ENCODE results near the gene A2ML1.
"Not testable (repeated sequence)": the region's sequence is repeated elsewhere in the genome, so short reads cannot be mapped to it uniquely, and the experiment has no call there.

A2ML1 gene

GRCh38 chr12:8855891-8856290, 33.5 kb downstream of the A2ML1 start:
- DNase-seq (ENCODE audit: low spot score), result no peak

- not testable (repeated sequence) for DNase-seq (ENCODE audit: low spot score)
These were observed 37.0 kb downstream of the A2ML1 start for GRCh38 chr12:8859448-8859847.

- DNase-seq (ENCODE audit: low spot score), result peak; percentile 37
These were observed 37.9 kb downstream of the A2ML1 start for GRCh38 chr12:8860165-8860961.

- no peak for DNase-seq (ENCODE audit: low spot score)
These were observed 44.0 kb downstream of the A2ML1 start for GRCh38 chr12:8866429-8866828.

- DNase-seq (ENCODE audit: low spot score), result no peak
These were observed 44.6 kb downstream of the A2ML1 start for GRCh38 chr12:8867009-8867408.

GRCh38 chr12:8867786-8868185, 45.4 kb downstream of the A2ML1 start:
- no peak for DNase-seq (ENCODE audit: low spot score)

GRCh38 chr12:8870586-8870985, 48.2 kb downstream of the A2ML1 start:
- no peak for DNase-seq (ENCODE audit: low spot score)

GRCh38 chr12:8871068-8871467, 48.6 kb downstream of the A2ML1 start:
- DNase-seq (ENCODE audit: low spot score), result no peak

GRCh38 chr12:8876887-8877286, 54.5 kb downstream of the A2ML1 start:
- DNase-seq (ENCODE audit: low spot score), result no peak

GRCh38 chr12:8886502-8887284, 64.3 kb downstream of the A2ML1 start:
- no peak for DNase-seq (ENCODE audit: low spot score)

GRCh38 chr12:8887285-8887715, 64.9 kb downstream of the A2ML1 start:
- no peak for DNase-seq (ENCODE audit: low spot score)

GRCh38 chr12:8890313-8891085, 68.1 kb downstream of the A2ML1 start:
- DNase-seq (ENCODE audit: low spot score), result peak; percentile 67

GRCh38 chr12:8891976-8892375, 69.6 kb downstream of the A2ML1 start:
- DNase-seq (ENCODE audit: low spot score), result no peak

GRCh38 chr12:8894378-8894777, 72.0 kb downstream of the A2ML1 start:
- DNase-seq (ENCODE audit: low spot score), result no peak

GRCh38 chr12:8894986-8895385, 72.6 kb downstream of the A2ML1 start:
- no peak for DNase-seq (ENCODE audit: low spot score)

- DNase-seq (ENCODE audit: low spot score), result no peak
These were observed 74.7 kb downstream of the A2ML1 start for GRCh38 chr12:8897081-8897480.

GRCh38 chr12:8899830-8900229, 77.4 kb downstream of the A2ML1 start:
- DNase-seq (ENCODE audit: low spot score), result no peak

- not testable (repeated sequence) for DNase-seq (ENCODE audit: low spot score)
These were observed 80.3 kb downstream of the A2ML1 start for GRCh38 chr12:8902703-8903102.

- no peak for DNase-seq (ENCODE audit: low spot score)
These were observed 81.2 kb downstream of the A2ML1 start for GRCh38 chr12:8903646-8904045.

GRCh38 chr12:8904665-8905064, 82.2 kb downstream of the A2ML1 start:
- DNase-seq (ENCODE audit: low spot score), result no peak

- no peak for DNase-seq (ENCODE audit: low spot score)
These were observed 83.1 kb downstream of the A2ML1 start for GRCh38 chr12:8905546-8905945.
